SK-N-SH treated with all-trans-retinoic acid at 6 μM for 48 hours (cell line): ENCODE results near the gene HSP90AB1.

Source experiments
- ATAC-seq: fragments of 200-7000 bp; cut with Tn5 transposase; 3 replicates; pipeline ENCODE4 v1.9.1; 2020; ENCODE audit warnings: mild to moderate bottlenecking, moderate library complexity
- ARNTL ChIP-seq: fragments of 450-650 bp; formaldehyde crosslinking; IDR thresholded peaks from 2 replicates; pipeline ENCODE4 v1.5.0; 2020; ENCODE audit warnings: low read depth, mild to moderate bottlenecking, moderate library complexity, borderline replicate concordance
- BACH2 ChIP-seq: fragments of 250-450 bp; sonication (Bioruptor Pico); IDR thresholded peaks from 2 replicates; pipeline ENCODE4 v1.9.0; 2021; ENCODE audit warnings: mild to moderate bottlenecking, borderline replicate concordance
- CREB5 ChIP-seq: fragments of 250-450 bp; sonication (Bioruptor Pico); IDR thresholded peaks from 2 replicates; pipeline ENCODE4 v1.5.1; 2020; ENCODE audit warnings: low read depth, mild to moderate bottlenecking, moderate library complexity
- ESRRG ChIP-seq: fragments of 250-450 bp; sonication (Bioruptor Pico); IDR thresholded peaks from 2 replicates; pipeline ENCODE4 v1.6.1; 2021; ENCODE audit warnings: mild to moderate bottlenecking
- GLIS3 ChIP-seq: fragments of 250-450 bp; sonication (Bioruptor Pico); IDR thresholded peaks from 2 replicates; pipeline ENCODE4 v1.5.0; 2020; ENCODE audit warnings: mild to moderate bottlenecking, moderate library complexity
- ISL1 ChIP-seq: fragments of 250-450 bp; sonication (Bioruptor Pico); IDR thresholded peaks from 2 replicates; pipeline ENCODE4 v2.1.2; 2022; ENCODE audit warnings: mild to moderate bottlenecking, moderate library complexity
- OSR1 ChIP-seq: fragments of 250-450 bp; sonication (Bioruptor Pico); IDR thresholded peaks from 2 replicates; pipeline ENCODE4 v1.8.0; 2022; ENCODE audit warnings: moderate library complexity, mild to moderate bottlenecking, inconsistent platforms
- PATZ1 ChIP-seq: fragments of 250-450 bp; sonication (Bioruptor Pico); IDR thresholded peaks from 2 replicates; pipeline ENCODE4 v1.8.0; 2020; ENCODE audit warnings: mild to moderate bottlenecking, moderate library complexity, borderline replicate concordance
- POU6F1 ChIP-seq: fragments of 250-450 bp; sonication (Bioruptor Pico); IDR thresholded peaks from 2 replicates; pipeline ENCODE4 v1.8.0; 2021; ENCODE audit warnings: low read depth, mild to moderate bottlenecking, moderate library complexity, borderline replicate concordance
- PPARA ChIP-seq: fragments of 250-450 bp; sonication (Bioruptor Pico); IDR thresholded peaks from 2 replicates; pipeline ENCODE4 v1.5.0; 2020; ENCODE audit warnings: mild to moderate bottlenecking, borderline replicate concordance
- SNAI2 ChIP-seq: fragments of 250-450 bp; sonication (Bioruptor Pico); IDR thresholded peaks from 2 replicates; pipeline ENCODE4 v1.5.0; 2020; ENCODE audit warnings: mild to moderate bottlenecking, moderate library complexity
- TCF4 ChIP-seq: fragments of 250-450 bp; sonication (Bioruptor Pico); IDR thresholded peaks from 2 replicates; pipeline ENCODE4 v1.8.0; 2021; ENCODE audit warnings: mild to moderate bottlenecking, moderate library complexity, borderline replicate concordance
- TOX ChIP-seq: fragments of 250-450 bp; sonication (Bioruptor Pico); IDR thresholded peaks from 2 replicates; pipeline ENCODE4 v1.8.0; 2021; ENCODE audit warnings: mild to moderate bottlenecking, moderate library complexity, borderline replicate concordance
- ZC3H10 ChIP-seq: fragments of 250-450 bp; sonication (Bioruptor Pico); IDR thresholded peaks from 2 replicates; pipeline ENCODE4 v1.5.1; 2021; ENCODE audit warnings: mild to moderate bottlenecking, moderate library complexity
- ZFP3 ChIP-seq: fragments of 250-450 bp; sonication (Bioruptor Pico); IDR thresholded peaks from 2 replicates; pipeline ENCODE4 v1.5.0; 2020; ENCODE audit warnings: mild to moderate bottlenecking, moderate library complexity
- ZNF70 ChIP-seq: fragments of 450-650 bp; formaldehyde crosslinking; IDR thresholded peaks from 2 replicates; pipeline ENCODE4 v1.5.0; 2020; ENCODE audit warnings: mild to moderate bottlenecking, moderate library complexity
- ZNF8 ChIP-seq: fragments of 450-650 bp; formaldehyde crosslinking; IDR thresholded peaks from 2 replicates; pipeline ENCODE4 v1.5.0; 2020; ENCODE audit warnings: mild to moderate bottlenecking, moderate library complexity
- TF ChIP-seq, protein P1 (sequence below): fragments of 250-450 bp; sonication (Bioruptor Pico); IDR thresholded peaks from 2 replicates; pipeline ENCODE4 v1.5.1; 2021; ENCODE audit warnings: mild to moderate bottlenecking, moderate library complexity

Gene HSP90AB1

GRCh38 chr6:44237813-44238433, 9.0 kb upstream of the HSP90AB1 start:
- TF ChIP-seq ISL1 (no peak), ZFP3 (peak; percentile 70), PATZ1 (no peak), POU6F1 (CRISPR knock-in tag) (no peak), OSR1 (CRISPR knock-in tag) (no peak), ZNF70 (CRISPR knock-in tag) (no peak), ESRRG (0 out of 2 replicates have a peak, but pooled peaks have one; percentile 44), SNAI2 (CRISPR knock-in tag) (0 out of 2 replicates have a peak, but pooled peaks have one; percentile 27), ZC3H10 (no peak)
- ATAC-seq, result peak; percentile 78

DNA sequence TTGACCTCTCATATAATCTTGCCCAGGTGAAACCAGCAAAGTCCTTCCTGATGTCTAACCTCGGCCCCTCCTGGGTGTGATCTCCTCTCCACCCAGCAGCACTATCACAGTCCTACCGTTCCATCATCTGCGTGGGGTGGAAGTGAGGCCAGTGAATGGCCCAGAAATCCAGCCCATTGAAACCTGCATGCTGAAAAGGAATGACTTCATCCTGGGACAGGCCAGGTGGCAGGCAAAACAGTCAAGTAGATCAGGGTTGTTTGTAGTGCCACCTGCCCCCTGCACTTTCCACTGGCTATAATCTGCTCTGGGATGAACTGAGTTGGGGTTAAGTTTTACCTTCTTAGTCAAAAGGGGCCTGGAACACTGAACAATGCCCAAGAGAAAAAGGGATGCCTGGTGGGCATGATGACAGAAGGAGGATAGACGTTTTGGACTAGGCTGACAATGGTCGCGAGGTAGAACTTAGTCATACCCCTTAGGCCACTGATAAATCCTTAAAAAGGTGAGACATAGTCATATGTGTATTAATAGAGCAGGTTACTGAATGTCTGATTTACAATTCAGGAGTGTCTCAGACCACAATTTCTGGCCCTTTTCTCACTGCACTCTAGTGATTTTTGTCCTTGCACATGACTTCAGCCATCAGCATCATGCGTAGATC, 8.1 kb upstream of the HSP90AB1 start:
- TF ChIP-seq ESRRG (no peak), CREB5 (no peak), SNAI2 (CRISPR knock-in tag) (no peak), ISL1 (no peak), ZNF8 (no peak), ZC3H10 (no peak), BACH2 (CRISPR knock-in tag) (no peak)
- no peak for ATAC-seq

DNA sequence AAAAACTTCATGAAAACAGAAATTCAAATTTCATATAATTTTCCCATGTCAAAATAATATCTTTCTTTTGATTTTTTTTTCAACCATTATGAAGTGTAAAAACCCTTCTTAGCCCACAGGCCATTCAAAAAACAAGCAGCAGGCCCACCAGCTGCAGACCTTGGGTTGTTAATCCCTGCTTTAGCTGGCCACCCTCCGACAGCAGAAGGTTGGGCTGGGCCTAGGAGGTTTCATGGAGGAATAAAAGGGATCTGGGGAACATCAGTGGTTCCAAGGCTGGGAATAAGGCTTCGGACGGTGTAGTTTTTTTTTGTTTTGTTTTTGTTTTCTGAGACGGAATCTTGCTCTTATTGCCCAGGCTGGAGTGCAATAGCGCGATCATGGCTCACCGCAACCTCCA, 3.6 kb upstream of the HSP90AB1 start:
- TF ChIP-seq TCF4 (CRISPR knock-in tag), result no peak
- TF ChIP-seq PATZ1, result no peak
- TF ChIP-seq ZFP3, result no peak
- no peak for TF ChIP-seq ZNF8
- no peak for TF ChIP-seq PPARA (CRISPR knock-in tag)
- TF ChIP-seq ESRRG, result no peak
- no peak for TF ChIP-seq ARNTL (CRISPR knock-in tag)
- TF ChIP-seq, protein P1, sequence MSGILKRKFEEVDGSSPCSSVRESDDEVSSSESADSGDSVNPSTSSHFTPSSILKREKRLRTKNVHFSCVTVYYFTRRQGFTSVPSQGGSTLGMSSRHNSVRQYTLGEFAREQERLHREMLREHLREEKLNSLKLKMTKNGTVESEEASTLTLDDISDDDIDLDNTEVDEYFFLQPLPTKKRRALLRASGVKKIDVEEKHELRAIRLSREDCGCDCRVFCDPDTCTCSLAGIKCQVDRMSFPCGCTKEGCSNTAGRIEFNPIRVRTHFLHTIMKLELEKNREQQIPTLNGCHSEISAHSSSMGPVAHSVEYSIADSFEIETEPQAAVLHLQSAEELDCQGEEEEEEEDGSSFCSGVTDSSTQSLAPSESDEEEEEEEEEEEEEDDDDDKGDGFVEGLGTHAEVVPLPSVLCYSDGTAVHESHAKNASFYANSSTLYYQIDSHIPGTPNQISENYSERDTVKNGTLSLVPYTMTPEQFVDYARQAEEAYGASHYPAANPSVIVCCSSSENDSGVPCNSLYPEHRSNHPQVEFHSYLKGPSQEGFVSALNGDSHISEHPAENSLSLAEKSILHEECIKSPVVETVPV (CRISPR knock-in tag), result no peak
- no peak for TF ChIP-seq CREB5
- TF ChIP-seq GLIS3 (CRISPR knock-in tag), result no peak
- TF ChIP-seq TOX (CRISPR knock-in tag), result no peak
- TF ChIP-seq ISL1, result no peak
- no peak for TF ChIP-seq SNAI2 (CRISPR knock-in tag)
- ATAC-seq, result no peak
